GM20431 (cell line): ENCODE data around the gene FGFR1OP2.
"Not testable (repeated sequence)": the region's sequence is repeated elsewhere in the genome, so short reads cannot be mapped to it uniquely, and the experiment has no call there.

Source experiments
- in situ Hi-C: fragments of 300-500 bp; cut with MseI, MboI; formaldehyde crosslinking; loops from one replicate; pipeline ENCODE4 v1.15.0; 2020; ENCODE audit warnings: low sequenced_read_pairs; ENCODE audit not compliant: unreplicated experiment

The FGFR1OP2 gene

DNA sequence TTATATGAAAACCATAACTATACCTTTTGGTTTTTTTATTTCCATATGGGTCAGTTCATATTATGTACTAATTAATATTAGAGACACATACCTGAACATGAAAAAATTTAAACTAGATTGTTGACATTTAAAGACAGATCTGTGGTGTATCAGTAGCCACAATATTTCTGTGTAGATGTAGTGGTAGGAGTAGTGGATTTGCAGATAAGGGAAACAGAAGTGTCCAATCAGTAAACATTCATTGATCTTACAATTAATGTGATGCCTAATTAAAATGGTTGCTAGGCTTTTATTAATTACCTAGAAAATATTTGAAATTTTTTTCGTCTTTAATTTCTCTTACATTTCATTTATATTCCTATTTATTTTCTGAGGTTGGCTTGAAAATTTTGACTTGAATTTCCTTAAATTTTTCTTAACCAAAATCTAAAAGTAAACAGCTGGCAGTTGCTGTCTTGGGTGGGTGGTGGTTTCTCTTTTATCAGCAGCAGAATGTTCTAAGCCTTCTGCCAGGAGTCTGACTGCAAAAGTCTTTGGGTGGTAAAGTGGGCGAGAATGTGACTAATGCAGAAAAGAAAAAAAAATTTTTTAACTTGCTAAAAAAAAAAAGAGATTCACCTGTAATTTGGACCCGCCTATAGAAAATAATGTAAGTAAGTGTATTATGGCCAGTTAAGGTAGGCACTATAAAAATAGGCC is 2.4 kb downstream of the FGFR1OP2 start:
- in situ Hi-C loops = no loop called here

DNA sequence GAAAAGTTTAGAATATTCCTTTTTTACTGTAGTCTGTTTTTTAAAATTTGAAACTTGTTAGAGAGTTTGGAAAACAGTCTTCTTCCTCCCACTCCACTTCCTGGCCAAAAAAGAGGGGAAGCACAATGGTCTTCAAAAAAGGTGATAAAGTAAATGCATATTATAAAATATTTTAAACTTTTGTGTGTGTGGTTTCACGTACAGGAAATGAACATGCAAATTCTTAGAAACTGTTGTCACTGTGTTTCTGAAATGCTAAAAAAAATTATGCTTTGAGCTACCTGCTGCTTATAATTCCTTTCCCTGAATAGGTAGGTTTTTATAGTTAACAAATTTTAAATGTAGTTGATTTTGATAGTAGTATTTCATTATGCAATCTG is 2.9 kb downstream of the FGFR1OP2 start:
- in situ Hi-C loops = no loop called here

DNA sequence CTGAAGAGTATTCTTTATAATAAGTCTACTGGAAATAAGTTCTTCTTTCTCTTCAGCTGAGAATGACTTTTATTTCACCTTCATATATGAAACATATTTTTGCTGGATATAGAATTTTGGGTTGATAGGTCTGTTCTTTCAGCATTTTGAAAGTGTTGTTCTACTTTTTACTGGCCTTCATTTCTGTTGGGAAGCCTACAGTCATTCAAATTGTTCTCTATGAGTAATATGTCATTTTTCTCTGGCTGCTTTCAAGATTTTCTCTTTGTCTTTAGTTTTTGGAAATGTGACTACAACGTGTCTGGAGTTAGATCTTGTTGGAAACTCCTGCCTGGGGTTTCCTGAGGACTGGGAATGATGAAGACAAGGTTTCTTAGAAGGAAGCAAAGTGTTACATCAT is 10.0 kb downstream of the FGFR1OP2 start:
- in situ Hi-C loops = no loop called here

DNA sequence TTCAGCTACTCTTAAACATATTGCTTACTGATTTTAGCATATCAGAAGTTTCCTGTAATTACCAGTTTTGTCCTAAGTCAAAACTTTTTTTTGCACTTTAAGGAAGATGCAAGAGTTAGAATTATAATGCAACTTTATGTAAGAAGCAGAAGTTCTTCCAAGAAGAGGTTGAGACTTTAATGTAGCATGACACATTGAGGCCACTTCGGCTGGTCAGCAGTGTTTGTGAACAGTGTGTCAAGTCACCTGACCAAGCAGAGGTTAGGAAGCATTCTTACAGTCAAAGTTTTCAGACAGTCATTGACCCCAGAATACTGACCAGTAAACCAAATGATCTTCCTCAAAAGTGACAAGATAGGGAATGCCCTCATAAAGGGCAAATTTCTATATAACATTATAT is 15.2 kb downstream of the FGFR1OP2 start:
- in situ Hi-C loops = no loop called here

- in situ Hi-C loops = no loop called here
Measured at GRCh38 chr12:26954027-26954426, 15.8 kb downstream of the FGFR1OP2 start.

DNA sequence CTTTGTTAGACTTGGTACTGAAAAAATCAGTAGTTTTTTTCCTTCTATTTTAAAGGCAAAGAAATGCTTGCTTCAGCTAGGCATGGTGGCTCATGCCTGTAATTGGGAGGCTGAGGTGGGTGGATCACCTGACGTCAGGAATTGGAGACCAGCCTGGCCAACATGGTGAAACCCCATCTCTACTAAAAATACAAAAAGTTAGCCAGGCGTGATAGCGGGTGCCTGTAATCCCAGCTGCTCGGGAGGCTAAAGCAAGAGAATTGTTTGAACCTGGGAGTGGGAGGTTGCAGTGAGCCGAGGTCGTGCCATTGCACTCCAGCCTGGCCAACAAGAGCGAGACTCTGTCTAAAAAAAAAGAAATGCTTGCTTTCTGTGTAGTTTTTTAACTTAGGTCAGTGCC is 23.1 kb downstream of the FGFR1OP2 start:
- in situ Hi-C loops = not testable (repeated sequence)

DNA sequence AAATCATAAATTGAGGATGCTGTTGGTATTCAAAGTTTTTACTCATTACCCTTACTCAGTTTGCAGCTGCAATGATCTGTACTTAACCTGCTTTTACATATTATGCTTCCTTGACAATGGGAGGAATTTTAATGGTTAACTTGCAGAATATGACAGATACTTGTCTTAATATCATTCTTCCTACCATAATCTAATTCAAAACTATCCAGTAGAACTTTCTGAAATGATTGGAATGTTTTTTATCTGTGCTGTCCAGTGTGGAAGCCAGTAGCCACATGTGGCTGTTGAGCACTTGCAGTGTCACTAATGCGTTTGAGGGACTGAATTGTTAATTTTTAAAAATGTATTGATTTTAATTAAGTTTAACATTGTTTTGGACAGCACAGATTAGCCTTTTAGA is 23.5 kb downstream of the FGFR1OP2 start:
- in situ Hi-C loops = no loop called here

DNA sequence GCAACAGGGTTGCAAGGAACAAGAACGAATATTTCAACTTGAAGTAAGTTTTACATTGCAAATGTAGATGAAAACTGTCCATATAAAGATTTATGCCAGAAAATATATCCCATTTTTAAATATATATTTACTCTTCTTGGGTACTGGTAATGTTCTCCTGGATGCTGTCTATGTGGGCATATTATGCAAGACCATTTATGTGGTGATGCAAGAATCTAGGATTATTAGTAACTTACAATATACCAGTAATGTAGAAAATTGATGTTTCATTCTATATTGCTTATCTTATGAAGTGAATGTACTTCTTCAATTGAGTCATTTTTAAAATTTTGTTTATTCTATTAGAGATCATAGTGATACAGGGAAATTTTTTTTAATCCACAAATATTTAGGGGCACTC is 25.1 kb downstream of the FGFR1OP2 start:
- in situ Hi-C loops = no loop called here

- in situ Hi-C loops = no loop called here
Measured at GRCh38 chr12:26966842-26967241, 28.6 kb downstream of the FGFR1OP2 start.

DNA sequence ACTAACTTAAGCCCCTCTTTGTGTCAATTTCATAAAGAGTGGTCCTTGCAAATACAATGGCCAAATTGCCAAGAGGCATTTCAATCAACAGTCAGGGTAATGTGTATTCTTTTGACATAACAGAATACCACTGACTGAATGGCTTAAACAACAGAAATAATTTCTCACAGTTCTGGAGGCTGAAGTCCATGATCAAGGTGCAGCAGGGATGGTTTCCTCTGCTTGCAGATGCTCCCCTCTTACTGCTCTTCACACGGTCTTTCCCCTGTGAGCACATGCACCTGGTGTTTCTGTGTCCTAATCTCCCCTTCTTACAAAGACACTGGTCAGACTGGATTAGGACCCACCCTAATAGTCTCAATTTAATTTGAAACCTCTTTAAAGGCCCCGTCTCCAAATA is 31.9 kb downstream of the FGFR1OP2 start:
- in situ Hi-C loops = no loop called here

DNA sequence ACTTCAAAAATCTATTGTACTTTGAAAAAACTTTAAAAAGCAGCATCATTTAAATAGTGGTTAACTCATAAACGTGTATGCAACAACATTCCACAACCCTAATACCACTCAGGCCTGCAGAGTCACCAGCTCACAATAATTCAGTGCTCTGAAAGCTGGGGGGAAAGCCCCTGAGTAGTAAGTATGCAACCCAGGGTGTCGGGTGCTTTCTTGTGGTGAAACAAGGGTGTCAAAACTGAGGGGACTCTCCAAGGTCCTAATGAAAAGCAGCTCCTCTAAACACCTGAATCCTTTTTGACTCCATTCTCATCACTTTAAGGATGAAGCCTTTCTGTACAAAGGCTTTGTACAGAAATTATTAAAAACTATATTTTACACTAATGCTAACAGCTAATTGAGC is 33.7 kb downstream of the FGFR1OP2 start:
- in situ Hi-C loops = no loop called here

DNA sequence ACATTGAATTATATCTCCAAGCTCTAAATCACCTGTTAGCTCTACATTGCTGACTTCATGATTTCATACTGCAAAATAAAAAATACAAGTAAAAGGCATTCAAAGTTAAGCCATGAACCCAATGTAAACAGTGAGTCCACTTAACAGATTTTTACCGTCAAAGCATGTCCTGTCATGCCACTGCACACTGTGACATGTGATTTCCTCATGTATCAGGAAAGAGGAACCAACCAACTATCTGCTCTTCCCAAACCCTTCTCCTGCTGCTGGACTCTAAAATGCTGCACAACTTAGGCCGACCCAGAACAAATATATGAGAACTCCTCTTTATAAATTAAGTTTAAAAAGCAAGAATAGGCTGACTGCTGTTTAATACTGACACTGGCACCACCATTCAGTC is 38.4 kb downstream of the FGFR1OP2 start:
- in situ Hi-C loops = no loop called here

DNA sequence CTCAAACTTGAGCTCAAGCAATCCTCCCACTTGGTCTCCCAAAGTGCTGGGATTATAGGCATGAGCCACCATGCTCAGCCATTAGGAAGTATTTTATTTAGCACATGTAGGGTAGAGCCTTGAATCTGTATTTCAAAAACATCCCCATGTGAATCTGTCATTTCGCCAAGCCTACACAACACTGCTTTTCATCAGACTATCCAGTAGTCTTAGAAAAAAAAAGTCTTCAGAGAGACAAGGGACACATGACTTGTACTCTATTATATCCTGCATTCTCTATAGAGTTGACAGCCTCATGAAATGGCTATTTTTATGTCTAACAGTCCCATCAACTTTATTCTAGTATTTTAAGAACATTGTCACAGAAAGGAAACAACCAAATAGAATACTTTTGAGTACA is 40.5 kb downstream of the FGFR1OP2 start:
- in situ Hi-C loops = no loop called here

GRCh38 chr12:26979733-26980132 is 41.5 kb downstream of the FGFR1OP2 start:
- in situ Hi-C loops = no loop called here

- in situ Hi-C loops = no loop called here
Measured at GRCh38 chr12:26982866-26983265, 44.6 kb downstream of the FGFR1OP2 start.

- in situ Hi-C loops = no loop called here
Measured at GRCh38 chr12:26987634-26988424, 49.6 kb downstream of the FGFR1OP2 start.

DNA sequence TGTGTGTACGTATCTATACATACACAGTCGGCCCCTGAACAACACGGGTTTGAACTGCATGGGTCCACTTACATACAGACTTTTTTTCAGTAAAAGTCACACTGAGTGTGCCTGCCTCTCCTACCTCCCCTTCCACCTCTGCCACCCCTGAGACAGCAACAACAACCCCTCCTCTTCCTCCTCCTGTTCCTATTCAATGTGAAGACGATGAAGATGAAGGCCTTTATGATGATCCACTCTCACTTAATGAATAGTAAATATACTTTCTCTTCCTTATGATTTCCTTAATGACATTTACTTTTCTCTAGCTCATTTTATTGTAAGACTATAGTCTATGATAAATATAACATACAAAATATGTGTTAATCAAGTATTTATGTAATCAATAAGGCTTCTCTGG is 50.4 kb downstream of the FGFR1OP2 start:
- in situ Hi-C loops = no loop called here

DNA sequence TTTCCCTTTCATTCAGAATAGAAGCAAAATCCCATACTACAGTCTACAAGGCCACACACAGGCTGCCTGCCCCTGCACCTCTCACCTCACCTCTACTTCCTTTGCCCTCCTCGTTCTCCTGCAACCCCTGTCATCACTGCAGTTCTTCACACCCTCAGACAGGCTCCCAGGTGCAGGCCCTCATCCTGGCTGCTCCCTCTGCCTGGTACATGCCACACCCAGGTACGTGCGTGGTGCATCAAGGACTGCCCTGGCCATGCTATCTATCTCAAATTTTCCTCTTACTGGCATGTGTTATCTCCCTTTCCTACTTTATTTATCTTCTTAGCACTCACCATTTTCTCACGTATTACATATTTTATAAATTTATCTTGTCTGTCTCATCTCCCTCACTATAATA is 51.6 kb downstream of the FGFR1OP2 start:
- in situ Hi-C loops = no loop called here

- in situ Hi-C loops = no loop called here
Measured at GRCh38 chr12:26991826-26992225, 53.6 kb downstream of the FGFR1OP2 start.

GRCh38 chr12:26994109-26994508 is 55.8 kb downstream of the FGFR1OP2 start:
- in situ Hi-C loops = no loop called here

- in situ Hi-C loops = no loop called here
Measured at GRCh38 chr12:26995706-26996105, 57.4 kb downstream of the FGFR1OP2 start.

- in situ Hi-C loops = no loop called here
Measured at GRCh38 chr12:26997003-26997402, 58.7 kb downstream of the FGFR1OP2 start.
